Measurements from ENCODE around the gene GBGT1. TPM values are rescaled to one million over a fixed set of nuclear protein-coding genes. Genes with fewer than 3 reads are reported as not detected.

GBGT1 gene
- total RNA-seq, 1 experiment from 2014 or later, result 16.5 TPM

GRCh38 chr9:133135146-133135745 is 28.5 kb downstream of the GBGT1 start:
- Mint-ChIP-seq H3K27me3 (ENCODE audit: low read depth) (no peaks in the 10 kb centered on the region), H3K9me3 (no peaks in the 10 kb centered on the region), H3K4me1 (peaks cover 7% of the 10 kb centered on the region; the same call in 1 of the 2 replicates), H3K4me3 (no peak overlapping the region), H3K36me3 (no peaks in the 10 kb centered on the region), H3K27ac (no peak overlapping the region)
- POLR2A ChIA-PET, result no interaction called here
- DNase-seq (ENCODE audit: low spot score), result no peak
- TF ChIP-seq FOXP1 (CRISPR knock-in tag; IDR thresholded peaks at IDR 0.05; ENCODE audit: borderline replicate concordance) (no peak), EMX1 (CRISPR knock-in tag; IDR thresholded peaks at IDR 0.05) (no peak), CREM (CRISPR knock-in tag; IDR thresholded peaks at IDR 0.05) (no peak), ZNF281 (CRISPR knock-in tag; IDR thresholded peaks at IDR 0.05) (no peak), GABPB1 (CRISPR knock-in tag; IDR thresholded peaks at IDR 0.05) (no peak), RORB (CRISPR knock-in tag; IDR thresholded peaks at IDR 0.05) (no peak), SMAD4 (CRISPR knock-in tag; IDR thresholded peaks at IDR 0.05) (no peak), ZNF425 (CRISPR knock-in tag; conservative IDR thresholded peaks at IDR 0.05) (no peak), STAT6 (CRISPR knock-in tag; conservative IDR thresholded peaks at IDR 0.05; ENCODE audit: low read depth) (no peak), ATF3 (CRISPR knock-in tag; conservative IDR thresholded peaks at IDR 0.05) (no peak), ATF6 (CRISPR knock-in tag; IDR thresholded peaks at IDR 0.05) (no peak), USF1 (CRISPR knock-in tag; IDR thresholded peaks at IDR 0.05) (no peak), TP53 (CRISPR knock-in tag; IDR thresholded peaks at IDR 0.05) (no peak), OVOL2 (CRISPR knock-in tag; IDR thresholded peaks at IDR 0.05; ENCODE audit: borderline replicate concordance) (no peak)
- no peak for ATAC-seq
- CTCF ChIA-PET, result interaction anchor here (1.1 to 1.5 kb wide), 2 partner anchors 9 to 12 kb away, joined by 4 to 17 read pairs; no protein-coding TSS in a partner anchor

All from WTC11 (cell line).